ENCODE data around the gene KCNQ5. TPM values are rescaled to one million over a fixed set of nuclear protein-coding genes. Genes with fewer than 3 reads are reported as not detected.
A peak's percentile ranks its signal among the peaks of the same experiment; 100 is the strongest.
"Not testable (repeated sequence)": the region's sequence is repeated elsewhere in the genome, so short reads cannot be mapped to it uniquely, and the experiment has no call there.

KCNQ5 gene
- total RNA-seq, result 1 to 10 TPM in 1 of 6 donors, under 1 TPM in 5; 0.30 to 3.1 (median 0.32) TPM

DNA sequence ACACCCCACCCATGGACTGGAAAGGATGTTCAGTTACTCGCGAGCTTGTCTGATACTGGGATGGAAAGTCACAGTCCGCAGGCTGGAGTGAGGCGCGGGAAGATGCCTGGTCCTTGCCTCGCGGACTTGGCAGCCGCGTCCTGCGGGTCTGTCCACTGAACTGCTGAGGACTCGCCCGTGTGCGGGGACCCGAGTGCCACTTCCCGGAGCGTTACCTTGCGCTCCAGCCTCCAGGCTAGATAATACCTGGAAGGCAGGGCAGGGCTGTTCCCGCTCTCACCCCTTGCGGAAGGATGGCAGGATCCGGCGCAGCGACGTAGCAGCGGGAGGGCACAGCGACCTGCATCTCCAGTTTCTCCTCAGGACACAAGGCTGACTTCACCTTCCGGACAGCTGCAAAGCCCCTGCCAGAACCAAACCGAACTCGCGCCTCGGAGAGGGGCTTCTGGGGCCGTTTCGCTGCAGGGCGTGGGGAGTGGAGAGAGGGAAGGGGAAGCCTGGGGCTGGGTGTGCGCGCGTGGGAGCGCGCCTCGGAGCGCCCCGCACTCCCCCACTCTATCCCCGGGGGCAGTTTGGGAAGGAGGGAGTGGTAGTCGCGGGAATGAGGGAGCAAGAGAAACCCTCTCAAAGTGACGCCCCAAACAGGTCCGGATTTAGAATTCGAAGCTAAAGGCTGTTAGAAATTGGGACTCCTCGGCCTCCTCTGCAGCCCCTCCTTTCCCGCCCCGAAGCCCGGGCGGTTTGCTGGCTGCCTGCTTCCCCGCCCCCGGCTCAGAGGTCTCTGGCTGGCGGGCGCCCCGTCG, at the start of gene KCNQ5:
Gene KCNQ5, plus strand, starts transcription at position 774 of the 803 bp plus-strand sequence.
- Histone ChIP-seq H3K36me3 (no peaks in the 10 kb centered on the region), H3K4me1 (peaks cover 24 to 37% (median 34%) of the 10 kb centered on the region in 4 donors), H3K9me3 (no peaks in the 10 kb centered on the region), H3K4me3 (peak within 1 kb of the TSS; percentile 38 to 62 (median 54)), H3K27ac (peak within 1 kb of the TSS in 1 of 4 donors; percentile 18), H3K27me3 (peaks cover 0 to 13% (median 1%) of the 10 kb centered on the region in 4 donors)
- peak; percentile 25 to 35 for ATAC-seq (ENCODE audit: low FRiP score in 2 of 2)
- TF ChIP-seq, protein P1, sequence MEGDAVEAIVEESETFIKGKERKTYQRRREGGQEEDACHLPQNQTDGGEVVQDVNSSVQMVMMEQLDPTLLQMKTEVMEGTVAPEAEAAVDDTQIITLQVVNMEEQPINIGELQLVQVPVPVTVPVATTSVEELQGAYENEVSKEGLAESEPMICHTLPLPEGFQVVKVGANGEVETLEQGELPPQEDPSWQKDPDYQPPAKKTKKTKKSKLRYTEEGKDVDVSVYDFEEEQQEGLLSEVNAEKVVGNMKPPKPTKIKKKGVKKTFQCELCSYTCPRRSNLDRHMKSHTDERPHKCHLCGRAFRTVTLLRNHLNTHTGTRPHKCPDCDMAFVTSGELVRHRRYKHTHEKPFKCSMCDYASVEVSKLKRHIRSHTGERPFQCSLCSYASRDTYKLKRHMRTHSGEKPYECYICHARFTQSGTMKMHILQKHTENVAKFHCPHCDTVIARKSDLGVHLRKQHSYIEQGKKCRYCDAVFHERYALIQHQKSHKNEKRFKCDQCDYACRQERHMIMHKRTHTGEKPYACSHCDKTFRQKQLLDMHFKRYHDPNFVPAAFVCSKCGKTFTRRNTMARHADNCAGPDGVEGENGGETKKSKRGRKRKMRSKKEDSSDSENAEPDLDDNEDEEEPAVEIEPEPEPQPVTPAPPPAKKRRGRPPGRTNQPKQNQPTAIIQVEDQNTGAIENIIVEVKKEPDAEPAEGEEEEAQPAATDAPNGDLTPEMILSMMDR (IDR thresholded peaks at IDR 0.05), result no peak
- peak; percentile 23 to 76 for DNase-seq
- 1 to 3% methylated on average over 19 to 48 of the region's 58 CpGs for WGBS, 2 donors

DNA sequence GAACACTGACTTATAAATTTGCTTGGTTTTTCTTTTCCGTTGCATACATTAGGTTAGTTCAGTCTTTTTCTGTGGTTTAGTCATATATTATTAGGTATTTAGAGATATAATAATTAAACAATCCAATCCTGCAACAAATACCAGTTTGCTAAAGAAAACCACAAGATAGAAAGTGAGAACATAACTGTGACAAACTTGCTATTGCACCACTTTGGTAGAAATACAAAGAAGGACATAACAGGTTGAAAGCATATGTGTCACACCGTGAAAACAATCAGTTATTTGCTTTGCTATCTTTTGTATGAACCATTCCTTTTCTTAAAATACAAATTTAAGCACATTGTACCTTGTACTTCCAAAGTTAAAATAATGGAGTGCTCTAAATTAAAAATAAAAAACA, 42.0 kb upstream of the KCNQ5 start:
- Histone ChIP-seq H3K4me1 (no peaks in the 10 kb centered on the region), H3K36me3 (no peaks in the 10 kb centered on the region), H3K9me3 (no peaks in the 10 kb centered on the region), H3K27ac (no peak overlapping the region), H3K4me3 (no peak overlapping the region), H3K27me3 (no peaks in the 10 kb centered on the region)
- whole genome bisulfite sequencing, 2 donors, result 64 to 78% methylated on average over 2 of the region's 2 CpGs
- ATAC-seq (ENCODE audit: low FRiP score in 2 of 2) (no peak), DNase-seq (no peak)
- no peak for TF ChIP-seq EP300 (IDR thresholded peaks at IDR 0.05)
- TF ChIP-seq POLR2A (IDR thresholded peaks at IDR 0.05), result no peak
- TF ChIP-seq, protein P1 (IDR thresholded peaks at IDR 0.05), result no peak
- TF ChIP-seq POLR2AphosphoS5 (IDR thresholded peaks at IDR 0.05), result no peak

DNA sequence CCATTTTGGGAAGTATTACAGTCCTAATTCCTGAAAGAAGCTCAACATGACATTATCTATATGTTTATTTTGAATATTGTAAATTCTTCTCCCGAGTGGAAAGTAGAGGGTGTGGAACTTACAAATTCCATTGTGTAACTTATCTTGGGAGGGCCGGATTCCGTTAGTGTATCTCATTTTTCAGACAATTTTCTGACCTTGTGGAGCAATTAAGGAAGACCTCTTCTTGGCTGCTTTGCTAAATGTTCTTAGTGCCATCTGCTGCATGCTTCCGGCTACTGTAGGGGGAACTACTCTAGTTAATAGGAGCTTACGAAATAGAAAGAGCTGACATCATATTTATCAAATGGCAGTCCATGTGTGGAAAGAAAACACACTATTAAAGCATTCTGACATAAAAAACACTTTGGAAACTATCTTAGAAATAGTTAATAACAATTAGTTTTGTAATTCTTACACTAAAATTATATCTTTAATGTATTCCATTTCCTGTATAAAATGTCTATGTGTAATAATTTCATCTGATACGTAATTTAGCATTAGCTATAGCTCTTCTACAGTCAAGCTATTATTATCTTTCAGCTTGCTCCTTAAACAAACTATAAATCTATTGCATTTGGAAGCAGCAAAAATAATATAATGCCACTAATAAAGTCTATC, 41.5 kb upstream of the KCNQ5 start:
- TF ChIP-seq, protein P1 (IDR thresholded peaks at IDR 0.05), result peak in 1 of 6 experiments; percentile 29
- TF ChIP-seq EP300 (IDR thresholded peaks at IDR 0.05), result no peak
- Histone ChIP-seq H3K4me1 (no peaks in the 10 kb centered on the region), H3K27ac (no peak overlapping the region), H3K4me3 (no peak overlapping the region), H3K9me3 (no peaks in the 10 kb centered on the region), H3K36me3 (no peaks in the 10 kb centered on the region), H3K27me3 (no peaks in the 10 kb centered on the region)
- DNase-seq, result no peak
- peak in 1 of 2 donors; percentile 72 for ATAC-seq (ENCODE audit: low FRiP score in 2 of 2)
- 24% methylated on average over 6 of the region's 6 CpGs for WGBS, 2 donors

DNA sequence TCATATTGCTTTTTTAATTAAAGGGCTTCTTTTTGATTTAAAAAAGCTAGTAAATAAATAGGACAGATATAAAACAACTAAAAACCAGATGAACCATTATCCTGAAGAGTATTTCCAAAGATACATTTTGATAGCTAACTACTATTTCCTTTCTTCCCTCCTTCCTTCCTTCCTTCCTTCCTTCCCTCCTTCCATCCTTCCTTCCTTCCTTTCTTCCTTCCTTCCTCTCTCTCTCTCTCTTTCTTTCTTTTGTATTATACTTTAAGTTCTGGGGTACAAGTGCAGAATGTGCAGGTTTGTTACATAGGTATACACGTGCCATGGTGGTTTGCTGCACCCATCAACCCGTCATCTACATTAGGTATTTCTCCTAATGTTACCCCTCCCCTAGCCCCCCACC, 40.9 kb upstream of the KCNQ5 start:
- WGBS, 2 donors, result 89 to 94% methylated on average over 2 of the region's 2 CpGs
- H3K9me3 ChIP-seq; DNase-seq; H3K4me3 ChIP-seq; H3K27me3 ChIP-seq; H3K36me3 ChIP-seq; H3K27ac ChIP-seq; ATAC-seq (ENCODE audit: low FRiP score in 2 of 2); H3K4me1 ChIP-seq: not testable (repeated sequence)

DNA sequence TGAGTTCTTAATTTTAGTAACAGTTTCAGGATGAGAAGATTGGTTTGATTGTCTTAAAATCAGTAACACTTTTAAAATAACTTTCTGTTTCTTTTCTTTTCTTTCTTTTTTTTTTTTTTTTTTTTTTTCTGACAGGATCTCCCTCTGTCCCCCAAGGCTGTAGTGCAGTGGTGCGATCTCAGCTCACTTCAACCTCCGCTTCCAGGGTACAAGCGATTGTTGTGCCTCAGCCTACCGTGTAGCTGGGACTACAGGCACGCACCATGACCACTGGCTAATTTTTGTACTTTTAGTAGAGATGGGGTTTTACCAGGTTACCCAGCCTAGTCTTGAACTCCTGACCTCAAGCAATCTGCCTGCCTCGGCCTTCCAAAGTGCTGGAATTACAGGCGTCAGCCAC, 33.7 kb upstream of the KCNQ5 start:
- Histone ChIP-seq H3K4me1 (no peaks in the 10 kb centered on the region), H3K4me3 (no peak overlapping the region), H3K27me3 (no peaks in the 10 kb centered on the region), H3K27ac (no peak overlapping the region), H3K36me3 (no peaks in the 10 kb centered on the region), H3K9me3 (no peaks in the 10 kb centered on the region)
- no peak for DNase-seq
- TF ChIP-seq POLR2AphosphoS5 (IDR thresholded peaks at IDR 0.05) (no peak), EP300 (IDR thresholded peaks at IDR 0.05) (no peak), POLR2A (IDR thresholded peaks at IDR 0.05) (no peak)
- TF ChIP-seq, protein P1 (IDR thresholded peaks at IDR 0.05), result no peak
- no peak for ATAC-seq (ENCODE audit: low FRiP score in 2 of 2)
- WGBS, 2 donors, result 86 to 92% methylated on average over 7 of the region's 7 CpGs
